Measurements from ENCODE around the gene ATG7.

- TF ChIP-seq CTCF (IDR thresholded peaks at IDR 0.05; ENCODE audit: low read length) (no peak), EZH2 (optimal IDR thresholded peaks at IDR 0.05; ENCODE audit: low read depth, low read length) (no peak), EZH2phosphoT487 (IDR thresholded peaks at IDR 0.05; ENCODE audit: low read length) (no peak)
Observed at GRCh38 chr3:11379824-11380701, 107.9 kb downstream of the ATG7 start.

Measured in MM.1S (cell line).